Measurements from ENCODE around the gene GPS1.
A peak's percentile ranks its signal among the peaks of the same experiment; 100 is the strongest.
"Not testable (repeated sequence)": the region's sequence is repeated elsewhere in the genome, so short reads cannot be mapped to it uniquely, and the experiment has no call there.

Gene GPS1

GRCh38 chr17:82024859-82025258, 26.8 kb upstream of the GPS1 start:
- no peak for FAIRE-seq
- no peak for DNase-seq (ENCODE audit: extremely low spot score, insufficient read length, low read depth)

GRCh38 chr17:82025401-82026107, 26.1 kb upstream of the GPS1 start:
- FAIRE-seq (no peak), DNase-seq (ENCODE audit: extremely low spot score, insufficient read length, low read depth) (no peak)

GRCh38 chr17:82028246-82028645, 23.5 kb upstream of the GPS1 start:
- FAIRE-seq (no peak), DNase-seq (ENCODE audit: extremely low spot score, insufficient read length, low read depth) (no peak)

- FAIRE-seq, result no peak
- no peak for DNase-seq (ENCODE audit: extremely low spot score, insufficient read length, low read depth)
Observed at GRCh38 chr17:82028966-82029365, 22.7 kb upstream of the GPS1 start.

- FAIRE-seq, result no peak
- DNase-seq (ENCODE audit: extremely low spot score, insufficient read length, low read depth), result no peak
Observed at GRCh38 chr17:82029391-82029790, 22.3 kb upstream of the GPS1 start.

GRCh38 chr17:82029990-82030469, 21.7 kb upstream of the GPS1 start:
- DNase-seq (ENCODE audit: extremely low spot score, insufficient read length, low read depth) (no peak), FAIRE-seq (no peak)

- no peak for DNase-seq (ENCODE audit: extremely low spot score, insufficient read length, low read depth)
Observed at GRCh38 chr17:82030470-82031302, 21.0 kb upstream of the GPS1 start.

GRCh38 chr17:82031303-82031884, 20.3 kb upstream of the GPS1 start, which contains the start of gene RAC3:
Gene RAC3, plus strand, starts transcription at chr17:82031678. Its CDS starts 84 bp downstream, at chr17:82031762.
- no peak for FAIRE-seq
- no peak for DNase-seq (ENCODE audit: extremely low spot score, insufficient read length, low read depth)

More at GRCh38 chr17:82030470-82031302, 21.0 kb upstream of the GPS1 start:
- peak; percentile 78 for FAIRE-seq

- no peak for FAIRE-seq
- DNase-seq (ENCODE audit: extremely low spot score, insufficient read length, low read depth), result no peak
Observed at GRCh38 chr17:82031885-82032627, 19.6 kb upstream of the GPS1 start.

GRCh38 chr17:82033359-82034085, 18.2 kb upstream of the GPS1 start:
- no peak for FAIRE-seq
- DNase-seq (ENCODE audit: extremely low spot score, insufficient read length, low read depth), result no peak

GRCh38 chr17:82034371-82035011, 17.2 kb upstream of the GPS1 start:
- DNase-seq (ENCODE audit: extremely low spot score, insufficient read length, low read depth) (no peak), FAIRE-seq (no peak)

- DNase-seq (ENCODE audit: extremely low spot score, insufficient read length, low read depth) (no peak), FAIRE-seq (no peak)
Observed at GRCh38 chr17:82035488-82035887, 16.2 kb upstream of the GPS1 start.

GRCh38 chr17:82035956-82036633, 15.6 kb upstream of the GPS1 start:
- DNase-seq (ENCODE audit: extremely low spot score, insufficient read length, low read depth), result no peak
- FAIRE-seq, result no peak

GRCh38 chr17:82036634-82037091, 15.0 kb upstream of the GPS1 start:
- FAIRE-seq, result no peak
- no peak for DNase-seq (ENCODE audit: extremely low spot score, insufficient read length, low read depth)

GRCh38 chr17:82037092-82037888, 14.4 kb upstream of the GPS1 start, which contains the start of gene DCXR:
Gene DCXR, minus strand, starts transcription at chr17:82037697. Its CDS starts 15 bp downstream, at chr17:82037682.
- FAIRE-seq (peak; percentile 95), DNase-seq (ENCODE audit: extremely low spot score, insufficient read length, low read depth) (peak; percentile 94)

GRCh38 chr17:82037889-82038195, 13.9 kb upstream of the GPS1 start:
- FAIRE-seq (no peak), DNase-seq (ENCODE audit: extremely low spot score, insufficient read length, low read depth) (no peak)

- DNase-seq (ENCODE audit: extremely low spot score, insufficient read length, low read depth); FAIRE-seq: not testable (repeated sequence)
Observed at GRCh38 chr17:82038796-82039409, 12.8 kb upstream of the GPS1 start.

All from GM18507 (cell line).